Endothelial cell (in vitro differentiated cells): ENCODE measurements around the gene FCGBP. TPM values are rescaled to one million over a fixed set of nuclear protein-coding genes. Genes with fewer than 3 reads are reported as not detected.

Experiments
- DNase-seq: peaks from one replicate; pipeline ENCODE4 v3.0.0; 2021; ENCODE audit warnings: low spot score
- H3K27ac Mint-ChIP-seq: one replicate; pipeline ENCODE4 v1.8.0; 2021; ENCODE audit warnings: mixed read lengths, inconsistent platforms; ENCODE audit not compliant: unreplicated experiment
- H3K27me3 Mint-ChIP-seq: one replicate; pipeline ENCODE4 v1.8.0; 2021; ENCODE audit warnings: mild to moderate bottlenecking, moderate library complexity, mixed read lengths, inconsistent platforms; ENCODE audit not compliant: unreplicated experiment
- H3K36me3 Mint-ChIP-seq: one replicate; pipeline ENCODE4 v1.8.0; 2021; ENCODE audit warnings: mild to moderate bottlenecking, low read depth, mixed read lengths, inconsistent platforms; ENCODE audit not compliant: unreplicated experiment
- H3K4me1 Mint-ChIP-seq: one replicate; pipeline ENCODE4 v1.8.0; 2021; ENCODE audit warnings: mild to moderate bottlenecking, mixed read lengths, inconsistent platforms; ENCODE audit not compliant: unreplicated experiment
- H3K4me3 Mint-ChIP-seq: one replicate; pipeline ENCODE4 v1.8.0; 2021; ENCODE audit warnings: mild to moderate bottlenecking, mixed read lengths, inconsistent platforms; ENCODE audit not compliant: unreplicated experiment
- H3K9me3 Mint-ChIP-seq: one replicate; pipeline ENCODE4 v1.8.0; 2021; ENCODE audit warnings: mixed read lengths, inconsistent platforms; ENCODE audit not compliant: unreplicated experiment
- total RNA-seq: library from RNA; stranded (reverse); fragmentation: NEBNext Ultra II Directional; extraction: Animal tissue kit (Norgen Biotek cat#: 25700); gene quantifications from one replicate; pipeline ENCODE4 v1.2.1, GENCODE V29; 2021; ENCODE audit not compliant: unreplicated experiment
- TF ChIP-seq, protein P1 (sequence below): fragments of 200-600 bp; sonication (generic); IDR thresholded peaks from one replicate; pipeline ENCODE4 v1.5.0; 2021; ENCODE audit warnings: antibody characterized with exemption; ENCODE audit not compliant: unreplicated experiment

The FCGBP gene
- total RNA-seq, 1 donor from 2014 or later, result 1.8 TPM

DNA sequence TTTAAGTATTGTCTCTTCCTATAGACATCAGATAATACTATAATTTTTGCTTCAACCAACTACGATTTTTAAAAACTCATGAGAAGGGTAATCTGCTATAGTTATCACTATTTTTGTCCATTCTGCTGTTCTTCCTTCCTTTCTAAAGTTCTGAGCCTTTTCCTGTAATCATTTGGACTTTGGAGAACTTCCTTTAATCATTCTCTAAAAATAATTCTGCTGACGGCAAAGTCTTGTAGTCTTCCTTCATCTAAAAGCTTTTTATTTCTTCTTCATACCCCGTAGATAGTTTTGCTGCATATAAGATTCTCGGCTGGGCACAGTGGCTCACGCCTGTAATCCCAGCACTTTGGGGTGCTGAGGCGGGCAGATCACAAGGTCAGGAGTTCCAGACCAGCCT lies 5.1 kb upstream of the FCGBP start:
- peaks cover 54% of the 10 kb centered on the region for H3K4me1 Mint-ChIP-seq
- DNase-seq, result no peak
- H3K4me3 Mint-ChIP-seq, result no peak overlapping the region
- H3K36me3 Mint-ChIP-seq, result no peaks in the 10 kb centered on the region
- H3K9me3 Mint-ChIP-seq, result no peaks in the 10 kb centered on the region
- H3K27me3 Mint-ChIP-seq, result peaks cover 3% of the 10 kb centered on the region
- TF ChIP-seq, protein P1, sequence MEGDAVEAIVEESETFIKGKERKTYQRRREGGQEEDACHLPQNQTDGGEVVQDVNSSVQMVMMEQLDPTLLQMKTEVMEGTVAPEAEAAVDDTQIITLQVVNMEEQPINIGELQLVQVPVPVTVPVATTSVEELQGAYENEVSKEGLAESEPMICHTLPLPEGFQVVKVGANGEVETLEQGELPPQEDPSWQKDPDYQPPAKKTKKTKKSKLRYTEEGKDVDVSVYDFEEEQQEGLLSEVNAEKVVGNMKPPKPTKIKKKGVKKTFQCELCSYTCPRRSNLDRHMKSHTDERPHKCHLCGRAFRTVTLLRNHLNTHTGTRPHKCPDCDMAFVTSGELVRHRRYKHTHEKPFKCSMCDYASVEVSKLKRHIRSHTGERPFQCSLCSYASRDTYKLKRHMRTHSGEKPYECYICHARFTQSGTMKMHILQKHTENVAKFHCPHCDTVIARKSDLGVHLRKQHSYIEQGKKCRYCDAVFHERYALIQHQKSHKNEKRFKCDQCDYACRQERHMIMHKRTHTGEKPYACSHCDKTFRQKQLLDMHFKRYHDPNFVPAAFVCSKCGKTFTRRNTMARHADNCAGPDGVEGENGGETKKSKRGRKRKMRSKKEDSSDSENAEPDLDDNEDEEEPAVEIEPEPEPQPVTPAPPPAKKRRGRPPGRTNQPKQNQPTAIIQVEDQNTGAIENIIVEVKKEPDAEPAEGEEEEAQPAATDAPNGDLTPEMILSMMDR, result no peak
- H3K27ac Mint-ChIP-seq, result no peak overlapping the region

DNA sequence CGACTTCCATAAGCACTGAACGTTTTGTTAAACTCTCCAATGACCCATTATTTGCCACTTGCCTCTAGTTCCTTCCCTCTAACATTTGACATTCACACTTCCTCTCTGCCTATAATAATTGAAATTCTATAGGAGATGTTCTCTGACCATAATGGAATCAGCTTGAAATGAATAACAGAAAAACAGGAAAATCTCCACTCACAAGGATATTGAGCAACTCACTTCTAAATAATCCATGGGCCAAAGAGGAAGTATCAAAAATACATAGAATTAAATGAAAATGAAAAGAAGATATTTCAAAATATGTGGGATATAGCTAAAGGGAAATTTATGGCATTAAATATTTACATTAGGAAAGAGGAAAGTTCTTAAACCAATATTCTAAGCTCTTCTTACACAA lies 3.4 kb upstream of the FCGBP start:
- no peak for DNase-seq
- Mint-ChIP-seq H3K9me3 (no peaks in the 10 kb centered on the region), H3K4me1 (peaks cover 45% of the 10 kb centered on the region), H3K4me3 (no peak overlapping the region), H3K27me3 (peaks cover 6% of the 10 kb centered on the region), H3K27ac (peak overlapping the region; percentile 55), H3K36me3 (no peaks in the 10 kb centered on the region)
- TF ChIP-seq, protein P1, result no peak

DNA sequence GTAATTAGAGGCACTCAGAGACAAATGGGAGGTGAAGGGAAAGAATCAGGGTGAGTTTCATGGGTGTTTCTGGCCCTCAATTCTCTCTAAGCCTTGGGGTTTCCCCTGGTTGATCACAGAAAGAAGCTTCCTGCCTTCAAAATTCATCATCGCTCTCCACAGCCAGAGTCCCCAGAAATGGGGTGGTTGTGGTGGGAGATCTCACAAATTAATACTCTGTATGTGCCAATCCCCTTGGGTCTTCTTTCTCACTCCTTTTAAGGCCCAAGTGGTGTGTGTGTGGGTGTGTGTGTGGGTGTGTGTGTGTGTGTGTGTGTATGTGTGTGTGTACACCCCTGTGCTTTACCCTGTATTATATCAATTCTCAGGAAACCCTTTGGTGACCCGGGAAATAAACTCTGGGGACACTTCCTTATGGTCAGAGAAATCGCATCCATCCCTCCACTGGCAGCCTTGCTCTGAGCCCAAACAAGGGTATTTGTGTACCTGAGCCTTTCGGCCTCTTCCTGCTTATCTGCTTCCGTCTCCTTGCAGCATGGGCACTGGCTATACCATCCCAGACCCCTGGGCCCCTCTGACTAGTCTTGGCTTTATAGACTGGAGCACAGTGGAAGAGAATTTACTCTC lies 2.8 kb upstream of the FCGBP start:
- peaks cover 6% of the 10 kb centered on the region for H3K27me3 Mint-ChIP-seq
- no peak for DNase-seq
- peaks cover 40% of the 10 kb centered on the region for H3K4me1 Mint-ChIP-seq
- no peaks in the 10 kb centered on the region for H3K9me3 Mint-ChIP-seq
- H3K4me3 Mint-ChIP-seq, result no peak overlapping the region
- TF ChIP-seq, protein P1, result no peak
- peak overlapping the region; percentile 55 for H3K27ac Mint-ChIP-seq
- H3K36me3 Mint-ChIP-seq, result no peaks in the 10 kb centered on the region

DNA sequence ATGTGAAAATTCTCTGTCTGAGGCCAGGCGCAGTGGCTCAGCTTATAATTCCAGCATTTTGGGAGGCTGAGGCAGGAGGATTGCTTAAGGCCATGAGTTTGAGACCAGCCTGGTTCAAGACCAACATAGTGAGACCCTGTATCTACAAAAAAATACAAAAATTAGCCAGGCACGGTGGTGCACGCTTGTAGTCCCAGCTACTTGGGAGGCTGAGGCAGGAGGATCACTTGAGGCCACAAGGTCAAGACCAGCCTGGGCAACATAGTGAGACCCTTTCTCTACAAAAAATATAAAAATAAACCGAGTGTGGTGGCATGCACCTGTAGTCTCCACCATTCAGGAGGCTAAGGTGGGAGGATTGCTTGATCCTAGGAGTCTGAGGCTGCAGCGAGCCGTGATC lies 2.2 kb upstream of the FCGBP start:
- DNase-seq, result no peak
- Mint-ChIP-seq H3K4me3 (no peak overlapping the region), H3K9me3 (no peaks in the 10 kb centered on the region), H3K4me1 (peaks cover 34% of the 10 kb centered on the region), H3K36me3 (no peaks in the 10 kb centered on the region), H3K27ac (no peak overlapping the region), H3K27me3 (peaks cover 6% of the 10 kb centered on the region)
- TF ChIP-seq, protein P1, result no peak

DNA sequence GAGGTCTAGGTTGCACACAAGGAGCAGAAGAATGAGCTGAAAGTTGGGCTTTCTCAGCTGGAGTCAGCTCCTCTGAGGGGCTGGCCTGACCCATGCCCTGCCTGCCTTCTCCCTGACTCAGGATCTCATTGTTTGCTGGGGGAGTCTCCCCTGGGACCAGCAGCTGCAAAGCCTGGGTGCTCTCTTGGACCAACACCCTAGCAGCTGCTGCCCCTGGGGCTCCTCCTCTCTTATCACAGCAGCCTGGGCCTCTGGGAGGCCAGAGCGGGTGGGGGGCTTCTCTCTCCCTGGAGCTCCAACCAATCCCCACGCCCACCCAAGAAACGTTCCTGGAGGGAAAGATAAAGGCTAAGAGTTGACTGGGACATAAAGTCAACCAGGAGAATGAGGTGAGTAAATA lies 1.6 kb upstream of the FCGBP start:
- Mint-ChIP-seq H3K9me3 (no peaks in the 10 kb centered on the region), H3K36me3 (no peaks in the 10 kb centered on the region), H3K27me3 (peaks cover 6% of the 10 kb centered on the region), H3K4me1 (peaks cover 28% of the 10 kb centered on the region), H3K27ac (no peak overlapping the region), H3K4me3 (no peak overlapping the region)
- no peak for DNase-seq
- TF ChIP-seq, protein P1, result no peak
